ENCODE measurements around the gene TFDP1.

Gene TFDP1

DNA sequence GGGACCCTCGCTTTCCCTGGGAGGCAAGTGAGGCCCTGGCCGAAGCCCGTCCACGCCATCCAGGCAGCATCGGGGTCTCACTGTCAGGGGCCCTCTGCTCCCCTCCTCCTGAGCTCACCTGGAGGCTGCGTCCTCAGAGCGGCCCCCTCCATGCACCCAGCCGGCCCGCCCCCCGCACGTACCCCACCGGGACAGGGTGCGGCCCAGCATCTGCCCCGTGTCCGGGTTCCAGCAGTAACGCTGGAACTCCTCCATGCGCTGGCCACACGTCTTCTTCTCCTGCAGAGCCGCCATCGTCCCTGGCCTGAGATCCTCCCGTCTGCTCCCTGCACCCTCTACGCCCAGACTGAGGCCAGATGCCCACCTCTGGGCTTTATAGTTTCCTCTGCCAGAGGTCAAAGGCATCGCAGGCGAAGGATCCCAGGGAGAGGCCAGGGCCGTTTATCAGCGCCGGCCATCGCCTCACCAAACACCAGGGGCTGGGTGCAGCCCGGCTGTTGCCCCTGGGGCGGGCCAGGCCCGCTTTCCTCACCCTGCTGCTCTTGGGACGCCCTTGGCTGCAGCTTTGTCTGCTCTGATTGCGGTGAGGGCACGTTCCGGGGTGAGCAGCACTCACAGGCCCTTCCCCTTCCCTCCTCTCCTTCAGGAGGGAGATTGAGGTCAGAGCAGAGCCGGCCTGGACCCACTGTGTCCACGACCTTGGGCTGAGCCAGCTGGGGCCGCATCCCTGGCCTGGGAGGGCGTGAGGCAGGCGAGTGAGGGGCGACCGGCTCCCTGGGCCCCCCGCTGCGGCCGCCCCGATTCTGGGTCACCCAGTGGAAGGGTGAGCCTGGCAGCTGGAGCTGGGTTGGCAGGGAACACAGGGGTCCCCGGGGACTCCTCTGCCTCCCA lies 73.5 kb downstream of the TFDP1 start, which contains the start of gene ATP4B:
Gene ATP4B (minus strand): TSS at position 348 of the 891 bp plus-strand sequence. CDS start 54 bp downstream, at position 294.
- TF ChIP-seq, protein P1, sequence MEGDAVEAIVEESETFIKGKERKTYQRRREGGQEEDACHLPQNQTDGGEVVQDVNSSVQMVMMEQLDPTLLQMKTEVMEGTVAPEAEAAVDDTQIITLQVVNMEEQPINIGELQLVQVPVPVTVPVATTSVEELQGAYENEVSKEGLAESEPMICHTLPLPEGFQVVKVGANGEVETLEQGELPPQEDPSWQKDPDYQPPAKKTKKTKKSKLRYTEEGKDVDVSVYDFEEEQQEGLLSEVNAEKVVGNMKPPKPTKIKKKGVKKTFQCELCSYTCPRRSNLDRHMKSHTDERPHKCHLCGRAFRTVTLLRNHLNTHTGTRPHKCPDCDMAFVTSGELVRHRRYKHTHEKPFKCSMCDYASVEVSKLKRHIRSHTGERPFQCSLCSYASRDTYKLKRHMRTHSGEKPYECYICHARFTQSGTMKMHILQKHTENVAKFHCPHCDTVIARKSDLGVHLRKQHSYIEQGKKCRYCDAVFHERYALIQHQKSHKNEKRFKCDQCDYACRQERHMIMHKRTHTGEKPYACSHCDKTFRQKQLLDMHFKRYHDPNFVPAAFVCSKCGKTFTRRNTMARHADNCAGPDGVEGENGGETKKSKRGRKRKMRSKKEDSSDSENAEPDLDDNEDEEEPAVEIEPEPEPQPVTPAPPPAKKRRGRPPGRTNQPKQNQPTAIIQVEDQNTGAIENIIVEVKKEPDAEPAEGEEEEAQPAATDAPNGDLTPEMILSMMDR (IDR thresholded peaks at IDR 0.05) = no peak

DNA sequence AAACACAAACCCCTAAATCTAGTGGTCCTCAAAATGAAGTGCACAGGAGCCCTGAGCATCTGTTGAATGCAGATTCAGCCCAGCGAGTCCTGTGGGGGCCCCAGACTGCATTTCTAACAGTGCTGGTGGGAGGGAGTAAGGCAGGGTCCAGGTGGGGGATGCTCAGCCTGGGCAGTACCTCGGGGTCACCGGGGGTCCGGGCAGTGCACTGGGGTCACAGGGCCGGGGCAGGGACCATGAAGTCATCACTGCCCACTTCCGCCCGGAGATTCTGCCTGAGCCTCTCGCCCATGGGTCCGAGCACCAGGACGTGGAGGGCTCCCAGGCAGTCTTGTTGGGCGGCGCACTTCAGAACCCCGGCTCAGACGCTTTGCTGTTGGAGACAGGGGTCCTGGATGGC lies 74.3 kb downstream of the TFDP1 start:
- TF ChIP-seq, protein P1 (IDR thresholded peaks at IDR 0.05) = no peak

DNA sequence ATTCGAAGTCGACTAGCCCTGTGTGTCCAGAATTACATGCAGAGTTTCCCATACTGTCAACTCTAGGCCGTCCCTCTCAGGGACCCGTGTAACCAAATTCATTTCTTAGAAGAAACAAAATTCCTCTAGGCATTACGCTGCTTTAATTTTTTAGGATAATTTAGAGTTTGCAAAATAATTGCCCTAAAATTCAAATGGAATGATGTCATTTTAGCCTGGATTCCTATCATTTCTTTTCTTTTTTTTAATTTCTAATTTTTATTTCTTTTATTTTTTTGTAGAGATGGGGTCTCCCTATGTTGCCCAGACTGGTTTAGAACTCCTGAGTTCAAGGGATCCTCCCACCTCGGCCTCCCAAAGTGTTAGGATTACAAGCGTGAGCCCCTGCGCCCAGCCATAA lies 74.8 kb downstream of the TFDP1 start:
- TF ChIP-seq, protein P1 (IDR thresholded peaks at IDR 0.05) = no peak

DNA sequence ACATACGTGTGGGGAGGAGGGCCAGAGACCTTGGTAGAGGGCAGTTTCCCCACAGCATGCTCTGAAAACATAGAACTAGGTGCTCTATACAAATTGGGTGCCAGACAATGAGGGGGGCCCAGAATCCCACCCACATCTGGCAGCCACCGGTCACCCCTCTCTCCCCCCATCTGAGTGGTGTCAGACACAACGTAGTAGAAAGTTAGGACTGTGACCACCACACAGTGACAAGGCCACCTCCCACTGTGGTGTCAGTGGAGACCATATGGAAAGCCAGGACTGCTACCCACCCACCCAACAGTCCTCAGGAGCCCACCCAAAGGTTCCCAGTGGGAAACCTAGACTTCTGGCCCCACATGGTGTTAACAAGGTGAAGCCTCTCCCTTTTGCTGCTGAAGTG lies 75.5 kb downstream of the TFDP1 start:
- TF ChIP-seq, protein P1 (IDR thresholded peaks at IDR 0.05) = no peak

DNA sequence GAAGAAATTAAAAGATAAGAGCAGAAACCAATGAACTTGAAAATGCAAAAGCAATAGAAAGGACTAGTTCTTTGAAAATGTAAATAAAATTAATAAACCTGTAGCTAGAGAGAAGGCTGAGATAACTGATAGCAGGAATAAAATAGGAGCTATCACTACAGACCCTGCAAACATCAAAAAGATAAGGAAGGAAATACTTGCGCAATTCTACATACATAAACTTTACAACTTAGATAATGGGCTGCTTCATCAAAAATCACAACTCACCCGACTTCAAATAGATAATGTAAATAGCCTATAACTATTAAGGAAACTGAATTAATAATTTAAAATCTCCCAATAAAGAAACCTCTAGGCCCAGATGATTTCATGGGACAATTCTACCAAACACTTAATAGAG lies 77.0 kb downstream of the TFDP1 start:
- TF ChIP-seq, protein P1 (IDR thresholded peaks at IDR 0.05) = no peak

DNA sequence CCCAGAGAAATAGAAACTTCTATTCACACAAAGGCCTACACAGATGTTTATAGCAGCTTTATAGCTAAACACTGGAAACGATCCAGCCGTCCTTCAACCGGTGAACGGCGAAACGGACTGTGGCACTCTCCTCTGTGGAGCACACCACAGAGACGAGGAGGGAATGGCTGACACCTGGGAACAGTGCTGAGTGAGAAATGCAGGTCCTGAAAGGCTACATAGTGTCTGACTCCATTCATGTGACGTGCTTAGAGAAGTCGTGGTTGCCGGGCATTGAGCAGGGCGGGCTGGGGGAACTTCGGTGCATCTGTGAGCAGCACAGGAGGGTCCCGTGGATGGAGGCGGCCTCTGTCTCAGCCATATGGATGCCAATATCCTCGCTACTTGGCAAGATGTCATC lies 79.4 kb downstream of the TFDP1 start:
- TF ChIP-seq, protein P1 (IDR thresholded peaks at IDR 0.05) = no peak

DNA sequence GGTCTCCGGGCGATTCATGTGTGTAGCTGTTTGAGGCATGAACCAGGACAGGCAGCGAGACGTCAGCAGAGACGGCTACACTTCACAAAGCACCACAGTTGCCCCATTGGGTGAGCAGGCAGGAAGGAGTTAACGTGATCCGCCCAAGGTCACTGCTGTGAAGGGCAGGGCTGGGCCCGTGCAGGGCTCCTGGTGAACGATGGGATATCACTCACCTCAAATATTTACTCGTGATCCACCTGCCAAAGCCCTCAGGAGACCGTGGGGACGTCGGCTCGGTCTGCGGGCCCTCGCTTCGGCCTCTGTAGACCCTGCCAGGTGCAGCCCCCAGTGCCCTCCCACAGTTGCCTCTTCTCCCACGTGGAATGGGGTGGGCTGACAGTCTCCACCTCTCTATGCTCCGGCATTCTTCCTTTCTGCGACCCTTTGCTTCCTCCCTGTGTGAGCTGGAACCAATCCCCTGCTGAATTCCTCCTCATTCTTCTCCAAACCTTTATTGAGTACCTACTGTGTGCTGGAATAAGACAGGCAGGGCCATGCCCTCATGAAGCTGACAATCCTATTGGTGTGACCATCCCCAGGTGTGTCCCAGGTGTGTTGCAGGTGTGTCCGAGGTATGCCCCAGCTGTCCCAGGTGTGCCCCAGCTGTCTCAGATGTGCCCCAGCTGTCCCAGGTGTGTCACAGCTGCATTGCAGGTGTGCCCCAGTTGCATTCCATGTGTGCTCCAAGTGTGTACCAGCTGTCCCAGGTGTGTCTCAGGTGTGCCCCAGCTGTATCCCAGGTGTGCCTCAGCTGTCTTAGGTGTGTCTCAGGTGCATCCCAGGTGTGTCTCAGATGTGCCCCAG lies 80.4 kb downstream of the TFDP1 start:
- TF ChIP-seq, protein P1 (IDR thresholded peaks at IDR 0.05) = no peak
